HFFc6 (cell line): ENCODE results near the gene MYO7A. TPM values are rescaled to one million over a fixed set of nuclear protein-coding genes. Genes with fewer than 3 reads are reported as not detected.

Experiments
- DNase-seq: peaks from one replicate; pipeline ENCODE4 v3.0.0-alpha.2; 2018
- H3K27ac Mint-ChIP-seq: 2 replicates; pipeline ENCODE4 v1.8.0; 2020; ENCODE audit warnings: mild to moderate bottlenecking, mixed read lengths
- H3K27me3 Mint-ChIP-seq: 2 replicates; pipeline ENCODE4 v1.8.0; 2021; ENCODE audit warnings: mild to moderate bottlenecking, moderate library complexity, mixed read lengths; ENCODE audit not compliant: insufficient read depth
- H3K36me3 Mint-ChIP-seq: 2 replicates; pipeline ENCODE4 v1.8.0; 2021; ENCODE audit warnings: low read depth, mixed read lengths
- H3K4me1 Mint-ChIP-seq: 2 replicates; pipeline ENCODE4 v1.8.0; 2020; ENCODE audit warnings: low read depth, mixed read lengths
- H3K4me3 Mint-ChIP-seq: 2 replicates; pipeline ENCODE4 v1.8.0; 2020; ENCODE audit warnings: mild to moderate bottlenecking, moderate library complexity, mixed read lengths
- H3K9me3 Mint-ChIP-seq: 2 replicates; pipeline ENCODE4 v1.8.0; 2020; ENCODE audit warnings: mild to moderate bottlenecking, mixed read lengths
- total RNA-seq, 6 experiments: library from RNA; stranded (reverse); fragmentation: NEBNext Ultra II Directional; extraction: Animal tissue kit (Norgen Biotek cat#: 25700); gene quantifications; 2 replicates in 1 of 6; 3 replicates in 5 of 6; pipeline ENCODE4 v1.2.3, GENCODE V29; 2021
- TF ChIP-seq, protein P1 (sequence below): fragments of 200-600 bp; sonication (generic); IDR thresholded peaks from 2 replicates; pipeline ENCODE4 v1.5.0; 2021; ENCODE audit warnings: antibody characterized with exemption, mild to moderate bottlenecking

The MYO7A gene
- total RNA-seq, 6 experiments from 2014 or later, result 0.05 to 0.09 TPM; not detected in 4

DNA sequence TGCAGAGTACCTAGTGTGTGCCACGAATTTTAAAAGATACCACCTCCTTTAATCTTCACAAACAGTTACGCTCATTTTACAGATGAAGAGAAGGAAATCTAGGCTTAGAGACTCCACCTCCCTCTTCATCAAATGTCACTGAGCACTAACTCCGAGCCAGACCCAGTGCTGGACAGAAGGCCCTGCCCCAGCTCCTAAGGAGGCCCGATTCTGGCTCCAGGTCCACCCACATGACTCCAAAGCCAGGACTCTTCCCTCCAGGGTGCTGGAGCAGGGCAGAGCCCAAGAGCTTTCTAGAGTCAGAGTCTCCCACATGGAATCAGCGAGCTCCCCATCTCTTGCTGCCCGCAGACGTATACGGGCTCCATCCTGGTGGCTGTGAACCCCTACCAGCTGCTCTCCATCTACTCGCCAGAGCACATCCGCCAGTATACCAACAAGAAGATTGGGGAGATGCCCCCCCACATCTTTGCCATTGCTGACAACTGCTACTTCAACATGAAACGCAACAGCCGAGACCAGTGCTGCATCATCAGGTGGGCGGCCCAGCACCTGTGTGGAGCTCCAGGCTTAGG lies 27.6 kb downstream of the MYO7A start:
- Mint-ChIP-seq H3K27ac (no peak overlapping the region), H3K4me3 (no peak overlapping the region), H3K27me3 (peaks cover 39% of the 10 kb centered on the region), H3K9me3 (no peaks in the 10 kb centered on the region), H3K4me1 (peaks cover 12% of the 10 kb centered on the region; the same call in 1 of the 2 replicates), H3K36me3 (no peaks in the 10 kb centered on the region)
- DNase-seq, result no peak
- TF ChIP-seq, protein P1, sequence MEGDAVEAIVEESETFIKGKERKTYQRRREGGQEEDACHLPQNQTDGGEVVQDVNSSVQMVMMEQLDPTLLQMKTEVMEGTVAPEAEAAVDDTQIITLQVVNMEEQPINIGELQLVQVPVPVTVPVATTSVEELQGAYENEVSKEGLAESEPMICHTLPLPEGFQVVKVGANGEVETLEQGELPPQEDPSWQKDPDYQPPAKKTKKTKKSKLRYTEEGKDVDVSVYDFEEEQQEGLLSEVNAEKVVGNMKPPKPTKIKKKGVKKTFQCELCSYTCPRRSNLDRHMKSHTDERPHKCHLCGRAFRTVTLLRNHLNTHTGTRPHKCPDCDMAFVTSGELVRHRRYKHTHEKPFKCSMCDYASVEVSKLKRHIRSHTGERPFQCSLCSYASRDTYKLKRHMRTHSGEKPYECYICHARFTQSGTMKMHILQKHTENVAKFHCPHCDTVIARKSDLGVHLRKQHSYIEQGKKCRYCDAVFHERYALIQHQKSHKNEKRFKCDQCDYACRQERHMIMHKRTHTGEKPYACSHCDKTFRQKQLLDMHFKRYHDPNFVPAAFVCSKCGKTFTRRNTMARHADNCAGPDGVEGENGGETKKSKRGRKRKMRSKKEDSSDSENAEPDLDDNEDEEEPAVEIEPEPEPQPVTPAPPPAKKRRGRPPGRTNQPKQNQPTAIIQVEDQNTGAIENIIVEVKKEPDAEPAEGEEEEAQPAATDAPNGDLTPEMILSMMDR, result no peak

DNA sequence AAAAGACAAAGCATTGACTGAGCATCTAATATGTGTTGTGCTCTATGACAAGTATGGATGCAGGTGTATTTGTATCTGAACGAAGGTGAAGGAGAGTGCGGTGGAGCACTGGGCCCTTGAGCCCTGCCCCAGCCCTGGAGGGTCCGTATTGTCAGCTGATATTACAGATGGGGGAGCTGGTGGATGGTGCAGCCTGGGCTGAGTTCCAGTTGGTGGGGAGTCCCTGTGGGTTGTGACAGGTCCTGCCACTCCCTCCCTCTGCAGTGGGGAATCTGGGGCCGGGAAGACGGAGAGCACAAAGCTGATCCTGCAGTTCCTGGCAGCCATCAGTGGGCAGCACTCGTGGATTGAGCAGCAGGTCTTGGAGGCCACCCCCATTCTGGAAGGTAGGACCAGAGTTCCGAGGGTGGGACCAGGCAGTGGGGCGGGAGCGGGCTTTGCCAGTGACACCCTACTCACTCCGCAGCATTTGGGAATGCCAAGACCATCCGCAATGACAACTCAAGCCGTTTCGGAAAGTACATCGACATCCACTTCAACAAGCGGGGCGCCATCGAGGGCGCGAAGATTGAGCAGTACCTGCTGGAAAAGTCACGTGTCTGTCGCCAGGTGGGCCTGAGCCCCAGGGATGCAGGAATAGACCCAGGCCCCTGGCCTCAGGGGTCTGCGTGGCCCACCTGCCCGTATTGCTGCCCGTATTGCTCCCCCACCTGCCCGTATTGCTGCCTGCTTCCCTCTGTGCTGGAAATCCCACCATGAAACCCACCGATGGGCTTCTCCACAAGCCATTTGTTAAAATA lies 28.6 kb downstream of the MYO7A start:
- Mint-ChIP-seq H3K4me3 (no peak overlapping the region), H3K9me3 (no peaks in the 10 kb centered on the region), H3K27me3 (peaks cover 42% of the 10 kb centered on the region), H3K27ac (no peak overlapping the region), H3K4me1 (peaks cover 12% of the 10 kb centered on the region; the same call in 1 of the 2 replicates), H3K36me3 (no peaks in the 10 kb centered on the region)
- TF ChIP-seq, protein P1, result no peak
- DNase-seq, result no peak

DNA sequence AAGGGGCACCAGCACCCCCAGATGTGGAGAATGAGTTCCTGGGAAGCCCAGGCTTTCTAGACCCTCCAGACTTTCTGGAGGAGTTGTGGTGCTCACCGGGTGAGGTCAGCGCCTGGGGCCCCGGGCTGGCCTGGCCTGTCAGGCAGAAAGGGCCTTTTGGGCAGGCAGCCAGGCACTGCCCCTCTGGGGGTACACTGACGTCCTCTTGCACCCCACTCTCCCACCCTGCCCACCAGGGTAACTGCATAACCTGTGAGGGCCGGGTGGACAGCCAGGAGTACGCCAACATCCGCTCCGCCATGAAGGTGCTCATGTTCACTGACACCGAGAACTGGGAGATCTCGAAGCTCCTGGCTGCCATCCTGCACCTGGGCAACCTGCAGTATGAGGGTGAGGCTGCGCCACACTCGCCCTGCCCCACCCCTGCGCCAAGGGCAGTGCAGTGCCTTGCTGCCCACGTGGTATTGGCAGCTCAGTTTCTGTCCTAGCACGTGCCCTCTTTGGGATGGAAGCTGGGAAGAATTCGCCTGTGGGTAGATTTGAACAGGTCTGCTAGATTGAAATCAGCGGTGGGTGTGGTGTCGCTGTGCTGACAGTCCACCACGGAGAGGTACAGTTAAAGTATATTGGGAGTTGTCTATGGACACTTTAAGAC lies 30.1 kb downstream of the MYO7A start:
- Mint-ChIP-seq H3K27me3 (peaks cover 47% of the 10 kb centered on the region), H3K9me3 (no peaks in the 10 kb centered on the region)

DNA sequence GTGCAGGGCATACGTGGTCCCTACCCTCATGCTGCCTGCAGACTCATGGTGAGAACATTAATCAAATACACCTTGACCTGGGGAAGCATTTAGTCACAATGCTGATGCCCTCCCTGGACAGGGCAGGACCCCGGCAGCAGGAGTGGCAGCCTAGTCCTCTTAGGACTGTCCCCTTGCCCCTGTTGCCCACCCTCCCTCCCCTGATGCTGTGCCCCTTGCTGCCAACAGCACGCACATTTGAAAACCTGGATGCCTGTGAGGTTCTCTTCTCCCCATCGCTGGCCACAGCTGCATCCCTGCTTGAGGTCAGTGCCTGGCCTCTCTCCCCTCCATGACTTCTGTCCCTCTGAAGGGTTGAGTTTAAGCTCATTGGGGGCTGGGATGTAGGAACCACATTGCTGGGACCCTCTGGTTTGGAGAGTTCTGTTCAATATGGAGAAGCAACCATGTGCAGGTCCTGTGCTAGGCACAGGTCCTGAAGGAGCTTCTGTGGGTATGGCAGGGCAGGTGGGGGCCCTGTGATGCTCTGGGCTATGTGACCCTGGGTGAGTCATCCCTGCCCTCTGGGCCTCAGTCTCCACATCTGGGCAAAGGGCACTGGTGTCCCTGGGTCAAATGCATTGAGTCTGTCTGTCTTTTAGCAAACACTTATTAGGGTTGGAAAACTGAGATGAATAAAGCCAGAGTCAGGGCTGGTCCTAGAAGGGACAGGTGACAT lies 31.3 kb downstream of the MYO7A start:
- no peaks in the 10 kb centered on the region for H3K36me3 Mint-ChIP-seq
- H3K9me3 Mint-ChIP-seq, result no peaks in the 10 kb centered on the region
- TF ChIP-seq, protein P1, result no peak
- no peak overlapping the region for H3K4me3 Mint-ChIP-seq
- H3K27me3 Mint-ChIP-seq, result peaks cover 43% of the 10 kb centered on the region
- no peaks in the 10 kb centered on the region for H3K4me1 Mint-ChIP-seq
- no peak overlapping the region for H3K27ac Mint-ChIP-seq
- no peak for DNase-seq

More for the DNA sequence above, 30.1 kb downstream of the MYO7A start:
- H3K4me3 Mint-ChIP-seq, result no peak overlapping the region
- DNase-seq, result no peak
- no peak overlapping the region for H3K27ac Mint-ChIP-seq
- no peaks in the 10 kb centered on the region for H3K4me1 Mint-ChIP-seq
- TF ChIP-seq, protein P1, result no peak
- no peaks in the 10 kb centered on the region for H3K36me3 Mint-ChIP-seq

DNA sequence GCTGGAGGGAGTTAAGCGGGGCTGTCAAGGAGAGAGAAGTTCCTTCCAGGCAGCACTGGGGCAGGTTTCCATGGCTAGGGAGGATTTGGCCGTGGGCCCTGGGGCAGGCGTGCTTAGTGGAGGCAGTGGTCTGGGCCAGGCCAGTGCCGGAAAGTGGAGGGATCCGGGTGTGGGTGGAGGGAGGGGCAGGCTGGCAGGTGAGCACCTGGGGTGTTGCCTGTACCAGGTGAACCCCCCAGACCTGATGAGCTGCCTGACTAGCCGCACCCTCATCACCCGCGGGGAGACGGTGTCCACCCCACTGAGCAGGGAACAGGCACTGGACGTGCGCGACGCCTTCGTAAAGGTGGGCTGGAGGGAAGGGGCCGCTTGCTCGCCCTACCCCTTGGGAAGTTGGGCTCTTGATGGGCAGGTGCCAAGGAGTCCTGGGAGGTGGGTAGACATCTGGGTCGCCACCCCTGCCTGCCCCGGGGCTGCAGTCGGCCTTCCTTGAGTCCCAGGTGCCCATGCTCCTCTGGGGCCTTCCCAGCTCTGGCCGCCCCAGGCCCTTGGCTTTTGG lies 32.0 kb downstream of the MYO7A start:
- TF ChIP-seq, protein P1, result no peak
- no peaks in the 10 kb centered on the region for H3K36me3 Mint-ChIP-seq
- no peaks in the 10 kb centered on the region for H3K4me1 Mint-ChIP-seq
- H3K4me3 Mint-ChIP-seq, result no peak overlapping the region
- peaks cover 46% of the 10 kb centered on the region for H3K27me3 Mint-ChIP-seq
- DNase-seq, result no peak
- no peaks in the 10 kb centered on the region for H3K9me3 Mint-ChIP-seq
- H3K27ac Mint-ChIP-seq, result no peak overlapping the region
